Osteoblast (primary cell): ENCODE results near the gene SLC22A2. TPM values are rescaled to one million over a fixed set of nuclear protein-coding genes. Genes with fewer than 3 reads are reported as not detected.
"Not testable (repeated sequence)": the region's sequence is repeated elsewhere in the genome, so short reads cannot be mapped to it uniquely, and the experiment has no call there.

Source experiments
- DNase-seq: peaks from one replicate; pipeline ENCODE4 v3.0.0; 2011; ENCODE audit warnings: low spot score, mixed read lengths; ENCODE audit not compliant: insufficient read length; ENCODE audit errors: missing footprints
- H2AFZ ChIP-seq: 2 replicates; pipeline ENCODE4 v1.6.0; 2011; ENCODE audit warnings: mild to moderate bottlenecking, low read length
- H3K27ac ChIP-seq: 2 replicates; pipeline ENCODE4 v1.5.1; 2011; ENCODE audit warnings: mild to moderate bottlenecking, low read depth, low read length, moderate library complexity
- H3K27me3 ChIP-seq: 2 replicates; pipeline ENCODE4 v1.6.0; 2012; ENCODE audit warnings: mild to moderate bottlenecking, control low read depth, inconsistent platforms, low read length, moderate library complexity; ENCODE audit not compliant: insufficient read depth
- H3K36me3 ChIP-seq: 2 replicates; pipeline ENCODE4 v1.5.1; 2011; ENCODE audit warnings: mild to moderate bottlenecking, low read length, control low read depth, moderate library complexity; ENCODE audit not compliant: insufficient read depth
- H3K4me1 ChIP-seq: 2 replicates; pipeline ENCODE4 v1.5.1; 2011; ENCODE audit warnings: mild to moderate bottlenecking, low read length, control low read depth, moderate library complexity; ENCODE audit not compliant: insufficient read depth
- H3K4me2 ChIP-seq: 2 replicates; pipeline ENCODE4 v1.6.0; 2011; ENCODE audit warnings: mild to moderate bottlenecking, low read length; ENCODE audit not compliant: insufficient read depth
- H3K4me3 ChIP-seq: fragments of 200-600 bp; sonication (generic); 3 replicates; pipeline ENCODE4 v1.5.1; 2012; ENCODE audit warnings: mild to moderate bottlenecking, low read length, inconsistent platforms; ENCODE audit not compliant: insufficient read depth
- H3K79me2 ChIP-seq: 2 replicates; pipeline ENCODE4 v1.6.0; 2012; ENCODE audit warnings: mild to moderate bottlenecking, low read length, control low read depth, inconsistent platforms; ENCODE audit not compliant: insufficient read depth
- H3K9me3 ChIP-seq: 2 replicates; pipeline ENCODE4 v1.5.1; 2011; ENCODE audit warnings: low read depth, low read length, control low read depth
- H4K20me1 ChIP-seq: 2 replicates; pipeline ENCODE4 v1.6.0; 2012; ENCODE audit warnings: mild to moderate bottlenecking, low read length, control low read depth; ENCODE audit not compliant: insufficient read depth
- CTCF ChIP-seq: IDR thresholded peaks from 2 replicates; pipeline ENCODE4 v1.5.1; 2011; ENCODE audit warnings: mild to moderate bottlenecking, low read depth, low read length, moderate library complexity; ENCODE audit errors: extremely low read depth
- total RNA-seq: library from RNA; depleted of rRNA; stranded (reverse); fragments of >200 nt; gene quantifications from 2 replicates; pipeline ENCODE4 v1.2.3, GENCODE V29; 2012

SLC22A2 gene
- under 0.01 TPM in 2 replicates for total RNA-seq

- H3K9me3 ChIP-seq, result no peaks in the 10 kb centered on the region
- no peak within 1 kb of the TSS for H2AFZ ChIP-seq
- no peaks in the 10 kb centered on the region for H3K27me3 ChIP-seq
- no peaks in the 10 kb centered on the region for H3K79me2 ChIP-seq
- no peak within 1 kb of the TSS for H3K4me3 ChIP-seq
- no peaks in the 10 kb centered on the region for H3K36me3 ChIP-seq
- H4K20me1 ChIP-seq, result no peaks in the 10 kb centered on the region
- no peak within 1 kb of the TSS for H3K27ac ChIP-seq
- no peak for DNase-seq
- TF ChIP-seq CTCF, result no peak
- peaks cover 4% of the 10 kb centered on the region for H3K4me1 ChIP-seq
- no peak within 1 kb of the TSS for H3K4me2 ChIP-seq
These were observed at the start of gene SLC22A2 for GRCh38 chr6:160258346-160259142. Gene SLC22A2, minus strand, starts transcription at chr6:160258821. Its CDS starts 64 bp downstream, at chr6:160258757.

- no peak for TF ChIP-seq CTCF
- H3K4me1 ChIP-seq, result no peaks in the 10 kb centered on the region
- H3K4me2 ChIP-seq, result no peak overlapping the region
- no peak overlapping the region for H3K4me3 ChIP-seq
- H3K27ac ChIP-seq, result no peak overlapping the region
- H3K36me3 ChIP-seq, result no peaks in the 10 kb centered on the region
- DNase-seq, result no peak
- no peaks in the 10 kb centered on the region for H3K79me2 ChIP-seq
- no peak overlapping the region for H2AFZ ChIP-seq
- no peaks in the 10 kb centered on the region for H4K20me1 ChIP-seq
- H3K27me3 ChIP-seq, result no peaks in the 10 kb centered on the region
- no peaks in the 10 kb centered on the region for H3K9me3 ChIP-seq
These were observed 47.5 kb upstream of the SLC22A2 start for GRCh38 chr6:160305926-160306713.

- Histone ChIP-seq H3K4me1 (peaks cover 3% of the 10 kb centered on the region), H3K4me3 (no peak overlapping the region), H3K79me2 (no peaks in the 10 kb centered on the region), H2AFZ (no peak overlapping the region), H3K27ac (no peak overlapping the region), H3K4me2 (no peak overlapping the region), H3K36me3 (no peaks in the 10 kb centered on the region), H3K9me3 (no peaks in the 10 kb centered on the region), H3K27me3 (no peaks in the 10 kb centered on the region), H4K20me1 (no peaks in the 10 kb centered on the region)
- no peak for DNase-seq
- no peak for TF ChIP-seq CTCF
These were observed 45.2 kb upstream of the SLC22A2 start for GRCh38 chr6:160303806-160304205.

- not testable (repeated sequence) for H3K9me3 ChIP-seq, H3K79me2 ChIP-seq, H3K36me3 ChIP-seq, H3K4me2 ChIP-seq, DNase-seq, H3K4me3 ChIP-seq, H3K27me3 ChIP-seq, H3K4me1 ChIP-seq, H2AFZ ChIP-seq, H3K27ac ChIP-seq, H4K20me1 ChIP-seq
These were observed 43.9 kb upstream of the SLC22A2 start for GRCh38 chr6:160302431-160303082.
